ENCODE data around the gene FANCB. TPM values are rescaled to one million over a fixed set of nuclear protein-coding genes. Genes with fewer than 3 reads are reported as not detected.

FANCB gene
- total RNA-seq, 4 donors from 2014 or later: 0.68 to 1.9 (median 1.6) TPM; not detected in 1

DNA sequence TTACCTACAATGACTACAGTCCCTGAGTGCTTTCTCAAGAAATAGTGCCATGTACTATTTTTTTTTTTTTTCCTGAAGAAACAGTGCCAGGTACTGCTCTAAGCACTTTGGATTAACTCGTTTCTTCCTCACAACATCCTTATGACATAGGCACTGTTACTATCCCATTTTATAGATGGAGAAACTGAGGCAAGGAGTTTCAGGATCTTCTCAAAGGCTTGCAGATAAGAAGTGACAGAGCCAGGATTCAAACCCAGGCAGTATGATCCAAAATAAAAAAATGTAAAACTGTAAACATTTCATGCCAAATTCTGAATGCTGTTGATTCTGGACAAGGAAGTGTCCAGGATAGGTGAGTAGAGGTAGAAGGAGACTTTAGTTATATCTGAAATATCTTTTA is 1.1 kb downstream of the FANCB start:
- WGBS, 2 donors (ENCODE audit: low coverage in 1 of 2): 45% methylated on average over 1 of the region's 1 CpG; no CpG with 5 or more reads in 1 of the 2 donors
- no peaks in the 10 kb centered on the region for H3K36me3 ChIP-seq
- peaks cover 0 to 9% (median 3%) of the 10 kb centered on the region in 4 donors for H3K4me1 ChIP-seq
- H3K27ac ChIP-seq: no peak overlapping the region
- H3K4me3 ChIP-seq: no peak overlapping the region
- TF ChIP-seq EP300 (IDR thresholded peaks at IDR 0.05; ENCODE audit: low read depth) (no peak), POLR2A (IDR thresholded peaks at IDR 0.05) (no peak), POLR2AphosphoS5 (IDR thresholded peaks at IDR 0.05) (no peak)
- TF ChIP-seq, protein P1, sequence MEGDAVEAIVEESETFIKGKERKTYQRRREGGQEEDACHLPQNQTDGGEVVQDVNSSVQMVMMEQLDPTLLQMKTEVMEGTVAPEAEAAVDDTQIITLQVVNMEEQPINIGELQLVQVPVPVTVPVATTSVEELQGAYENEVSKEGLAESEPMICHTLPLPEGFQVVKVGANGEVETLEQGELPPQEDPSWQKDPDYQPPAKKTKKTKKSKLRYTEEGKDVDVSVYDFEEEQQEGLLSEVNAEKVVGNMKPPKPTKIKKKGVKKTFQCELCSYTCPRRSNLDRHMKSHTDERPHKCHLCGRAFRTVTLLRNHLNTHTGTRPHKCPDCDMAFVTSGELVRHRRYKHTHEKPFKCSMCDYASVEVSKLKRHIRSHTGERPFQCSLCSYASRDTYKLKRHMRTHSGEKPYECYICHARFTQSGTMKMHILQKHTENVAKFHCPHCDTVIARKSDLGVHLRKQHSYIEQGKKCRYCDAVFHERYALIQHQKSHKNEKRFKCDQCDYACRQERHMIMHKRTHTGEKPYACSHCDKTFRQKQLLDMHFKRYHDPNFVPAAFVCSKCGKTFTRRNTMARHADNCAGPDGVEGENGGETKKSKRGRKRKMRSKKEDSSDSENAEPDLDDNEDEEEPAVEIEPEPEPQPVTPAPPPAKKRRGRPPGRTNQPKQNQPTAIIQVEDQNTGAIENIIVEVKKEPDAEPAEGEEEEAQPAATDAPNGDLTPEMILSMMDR (IDR thresholded peaks at IDR 0.05): no peak
- no peaks in the 10 kb centered on the region for H3K27me3 ChIP-seq
- no peaks in the 10 kb centered on the region for H3K9me3 ChIP-seq
- intact Hi-C loops (cut with DNase I; ENCODE audit: low total_unique reads) (no loop called here), in situ Hi-C loops (cut with MboI; ENCODE audit: low pct_ligation_motif_present in 1 of 4, low pct_unique_long_range_greater_than_20kb in 1 of 4, low sequenced_read_pairs in 3 of 4) (no loop called here)
- DNase-seq: no peak

DNA sequence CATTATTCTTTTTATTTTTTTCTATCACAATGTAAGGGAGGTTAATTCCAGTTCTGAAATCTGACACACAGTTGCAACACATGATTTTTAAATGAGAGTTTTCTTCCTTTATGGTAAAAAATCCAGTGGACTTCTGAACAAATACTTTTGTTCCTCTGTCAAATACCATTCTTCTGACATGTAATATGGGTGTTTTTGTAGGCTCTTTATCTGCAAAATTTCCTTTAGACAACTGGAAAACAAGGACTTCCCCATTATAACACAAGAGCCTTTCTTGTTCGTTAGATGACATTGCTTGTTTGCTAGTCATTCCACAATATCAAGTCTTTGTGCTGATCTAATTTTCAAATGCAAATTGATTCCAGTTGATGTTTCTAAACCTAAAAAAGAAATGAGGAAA is 7.7 kb downstream of the FANCB start:
- 60 to 74% methylated on average over 1 of the region's 1 CpG for WGBS, 2 donors (ENCODE audit: low coverage in 1 of 2)
- in situ Hi-C loops (cut with MboI; ENCODE audit: low pct_ligation_motif_present in 1 of 4, low pct_unique_long_range_greater_than_20kb in 1 of 4, low sequenced_read_pairs in 3 of 4) (no loop called here), intact Hi-C loops (cut with DNase I; ENCODE audit: low total_unique reads) (no loop called here)
- no peak overlapping the region for H3K4me3 ChIP-seq
- TF ChIP-seq EP300 (IDR thresholded peaks at IDR 0.05; ENCODE audit: low read depth): no peak
- TF ChIP-seq, protein P1 (IDR thresholded peaks at IDR 0.05): no peak
- TF ChIP-seq POLR2A (IDR thresholded peaks at IDR 0.05): no peak
- TF ChIP-seq POLR2AphosphoS5 (IDR thresholded peaks at IDR 0.05): no peak
- no peaks in the 10 kb centered on the region for H3K36me3 ChIP-seq
- no peak overlapping the region for H3K27ac ChIP-seq
- no peaks in the 10 kb centered on the region for H3K9me3 ChIP-seq
- no peaks in the 10 kb centered on the region for H3K27me3 ChIP-seq
- no peaks in the 10 kb centered on the region for H3K4me1 ChIP-seq
- DNase-seq: no peak

DNA sequence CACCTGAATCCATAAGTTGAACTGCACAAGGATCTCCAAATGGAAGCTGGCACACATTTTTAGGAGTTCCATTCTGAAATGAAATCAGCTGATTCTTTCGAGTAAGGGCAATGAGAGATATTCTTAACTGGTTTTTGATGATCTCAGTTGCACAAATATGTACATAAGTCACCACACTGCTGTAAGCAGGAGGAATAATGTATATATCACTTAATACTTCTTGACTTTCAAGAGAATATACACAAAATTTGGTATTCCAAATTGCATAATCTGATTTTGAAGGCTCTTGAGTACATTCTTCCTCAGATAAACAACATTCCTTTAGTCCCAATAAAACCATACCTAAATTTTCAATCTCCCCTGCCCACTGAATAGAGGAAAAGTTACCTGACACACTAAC is 8.2 kb downstream of the FANCB start:
- TF ChIP-seq, protein P1 (IDR thresholded peaks at IDR 0.05): no peak
- TF ChIP-seq POLR2AphosphoS5 (IDR thresholded peaks at IDR 0.05) (no peak), EP300 (IDR thresholded peaks at IDR 0.05; ENCODE audit: low read depth) (no peak), POLR2A (IDR thresholded peaks at IDR 0.05) (no peak)

DNA sequence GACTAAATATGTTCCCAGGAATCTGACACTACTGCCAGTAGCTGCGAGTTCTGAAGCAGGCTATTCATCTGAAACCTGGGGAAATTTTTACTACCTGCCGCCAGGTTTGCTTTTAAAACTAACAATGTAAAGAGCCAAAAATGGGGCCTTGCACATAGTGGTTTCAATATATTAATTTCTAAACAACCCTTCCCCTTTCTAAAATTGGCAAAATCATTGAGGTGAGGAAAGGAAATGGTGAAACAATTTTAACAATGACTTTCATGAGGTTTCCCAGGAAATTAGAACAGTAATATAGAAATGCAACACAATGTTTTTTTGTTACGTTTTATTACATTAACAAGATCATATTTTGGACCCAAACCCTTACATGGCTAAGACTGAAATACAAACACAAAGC is 21.3 kb downstream of the FANCB start:
- no peaks in the 10 kb centered on the region for H3K27me3 ChIP-seq
- H3K4me3 ChIP-seq: no peak overlapping the region
- no peak overlapping the region for H3K27ac ChIP-seq
- in situ Hi-C loops (cut with MboI; ENCODE audit: low pct_ligation_motif_present in 1 of 4, low pct_unique_long_range_greater_than_20kb in 1 of 4, low sequenced_read_pairs in 3 of 4): no loop called here
- intact Hi-C loops (cut with DNase I; ENCODE audit: low total_unique reads): no loop called here
- no peaks in the 10 kb centered on the region for H3K4me1 ChIP-seq
- no peaks in the 10 kb centered on the region for H3K9me3 ChIP-seq
- TF ChIP-seq EP300 (IDR thresholded peaks at IDR 0.05; ENCODE audit: low read depth) (no peak), POLR2AphosphoS5 (IDR thresholded peaks at IDR 0.05) (no peak), POLR2A (IDR thresholded peaks at IDR 0.05) (no peak)
- TF ChIP-seq, protein P1 (IDR thresholded peaks at IDR 0.05): no peak
- no peaks in the 10 kb centered on the region for H3K36me3 ChIP-seq
- 62 to 71% methylated on average over 1 to 3 of the region's 3 CpGs for WGBS, 2 donors (ENCODE audit: low coverage in 1 of 2)
- no peak for DNase-seq

More for the DNA sequence above, 8.2 kb downstream of the FANCB start:
- H3K4me3 ChIP-seq: no peak overlapping the region
- no peaks in the 10 kb centered on the region for H3K9me3 ChIP-seq
- H3K4me1 ChIP-seq: no peaks in the 10 kb centered on the region
- 83% methylated on average over 1 of the region's 1 CpG; no CpG with 5 or more reads in 1 of the 2 donors for WGBS, 2 donors (ENCODE audit: low coverage in 1 of 2)
- no peaks in the 10 kb centered on the region for H3K36me3 ChIP-seq
- no peaks in the 10 kb centered on the region for H3K27me3 ChIP-seq
- intact Hi-C loops (cut with DNase I; ENCODE audit: low total_unique reads): no loop called here
- in situ Hi-C loops (cut with MboI; ENCODE audit: low pct_ligation_motif_present in 1 of 4, low pct_unique_long_range_greater_than_20kb in 1 of 4, low sequenced_read_pairs in 3 of 4): no loop called here
- no peak for DNase-seq
- no peak overlapping the region for H3K27ac ChIP-seq
